CD4-positive, alpha-beta T cell treated with Interleukin-17A for 1 hour (primary cell): ENCODE measurements around the gene YEATS2.
A peak's percentile ranks its signal among the peaks of the same experiment; 100 is the strongest.
"Not testable (repeated sequence)": the region's sequence is repeated elsewhere in the genome, so short reads cannot be mapped to it uniquely, and the experiment has no call there.

Experiments used
- DNase-seq: peaks from one replicate; pipeline ENCODE4 v3.0.0-alpha.2; 2020

Gene YEATS2

DNA sequence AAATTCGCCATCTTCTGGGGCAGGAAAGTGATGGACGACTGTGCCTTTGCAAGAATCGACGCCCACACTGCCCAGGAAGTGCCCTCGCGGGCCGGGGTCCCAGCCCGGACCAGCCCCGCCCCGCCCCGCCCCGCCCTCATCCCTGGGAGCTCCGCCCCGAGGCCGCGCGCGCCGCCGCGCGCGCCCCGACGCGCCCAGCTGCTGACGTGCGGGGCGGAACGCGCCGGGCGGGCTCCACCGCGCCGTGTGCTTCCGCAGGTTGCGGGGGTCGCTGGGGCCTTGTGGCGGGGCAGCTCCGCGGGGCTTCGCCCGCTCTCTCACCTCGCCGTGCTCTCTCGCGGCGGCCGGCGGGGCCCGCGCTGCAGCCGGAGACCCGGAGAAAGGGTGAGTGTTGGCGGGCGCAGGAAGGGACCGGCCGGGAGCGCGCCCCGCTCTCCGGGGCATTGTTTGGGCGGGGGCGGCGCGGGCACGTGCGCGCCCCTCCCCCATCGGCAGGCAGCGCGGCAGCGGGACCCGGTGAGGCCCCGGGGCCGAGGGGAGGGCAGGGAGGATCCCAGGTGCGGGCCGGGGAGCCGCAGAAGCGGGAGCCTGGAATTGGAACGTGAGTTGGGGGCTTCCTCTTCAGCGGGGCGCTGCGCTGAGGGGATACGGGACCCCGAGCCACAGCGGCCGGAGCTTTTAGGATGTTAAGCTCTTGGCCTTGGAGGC lies at the start of gene YEATS2:
Gene YEATS2 (plus strand): TSS at position 188 of the 708 bp plus-strand sequence. CDS start 17,366 bp downstream, outside the sequence.
- peak; percentile 76 for DNase-seq

DNA sequence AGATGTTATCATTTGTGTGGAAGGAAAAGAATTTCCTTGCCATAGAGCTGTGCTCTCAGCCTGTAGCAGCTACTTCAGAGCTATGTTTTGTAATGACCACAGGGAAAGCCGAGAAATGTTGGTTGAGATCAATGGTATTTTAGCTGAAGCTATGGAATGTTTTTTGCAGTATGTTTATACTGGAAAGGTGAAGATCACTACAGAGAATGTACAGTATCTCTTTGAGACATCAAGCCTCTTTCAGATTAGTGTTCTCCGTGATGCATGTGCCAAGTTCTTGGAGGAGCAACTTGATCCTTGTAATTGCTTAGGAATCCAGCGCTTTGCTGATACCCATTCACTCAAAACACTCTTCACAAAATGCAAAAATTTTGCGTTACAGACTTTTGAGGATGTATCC lies 47.0 kb upstream of the YEATS2 start:
- no peak for DNase-seq

DNA sequence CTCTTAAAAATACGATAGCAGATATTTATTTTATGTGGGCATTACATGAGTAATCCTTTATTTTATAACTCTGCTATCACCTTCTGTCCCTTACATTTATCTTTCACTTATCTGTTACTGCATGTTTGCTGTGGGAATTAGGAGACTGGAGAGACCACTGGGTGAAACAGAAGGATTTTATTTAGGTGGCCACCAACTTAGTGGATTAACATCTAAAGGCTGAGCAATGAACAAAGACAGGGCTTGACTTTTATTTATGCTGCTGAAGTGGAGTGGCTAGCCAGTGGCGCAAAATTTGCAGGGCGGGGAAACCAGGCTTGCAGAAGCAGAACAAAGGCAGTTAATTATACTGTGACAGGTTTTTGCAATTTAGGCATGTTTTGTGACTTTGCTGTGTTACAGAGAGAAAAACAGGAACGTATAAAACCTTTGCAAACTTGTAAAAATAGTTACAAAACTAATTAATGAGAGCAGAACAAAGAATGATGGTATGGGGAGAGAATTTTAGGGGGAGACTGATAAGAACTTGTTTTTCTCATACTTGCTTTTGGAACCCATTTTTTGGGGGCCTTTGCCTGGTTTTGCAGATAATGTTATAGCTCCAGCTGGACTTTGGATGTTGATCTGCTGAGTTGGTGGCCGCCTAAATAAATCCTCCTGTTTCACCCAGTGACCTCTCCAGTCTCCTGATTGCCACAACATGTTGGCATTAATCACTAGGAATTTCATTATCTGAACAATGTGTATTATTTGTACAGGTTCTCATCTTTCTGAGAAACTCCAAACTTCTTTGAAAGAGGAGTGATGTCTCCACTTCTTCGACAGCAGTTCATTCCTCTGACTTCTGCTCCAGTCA lies 44.2 kb upstream of the YEATS2 start:
- peak; percentile 38 for DNase-seq

DNA sequence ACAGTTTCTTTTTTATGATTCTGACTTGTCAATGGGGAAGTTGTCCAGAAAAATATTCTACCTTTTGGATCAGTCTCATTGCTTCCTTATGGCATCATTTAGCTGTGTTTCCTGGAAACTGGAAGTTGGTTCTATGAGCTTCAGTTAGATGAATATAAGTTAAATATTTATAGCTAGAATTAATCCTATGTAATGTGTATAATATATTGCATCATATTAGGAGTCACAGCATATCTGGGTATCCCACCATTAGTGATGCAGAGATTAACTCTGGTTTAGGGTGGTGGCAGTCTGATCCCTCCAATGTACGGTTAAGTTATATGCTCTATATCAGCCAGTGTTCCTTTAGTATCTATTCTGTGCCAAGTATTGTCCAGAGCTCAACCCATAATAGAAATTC lies 42.9 kb upstream of the YEATS2 start:
- no peak for DNase-seq

DNA sequence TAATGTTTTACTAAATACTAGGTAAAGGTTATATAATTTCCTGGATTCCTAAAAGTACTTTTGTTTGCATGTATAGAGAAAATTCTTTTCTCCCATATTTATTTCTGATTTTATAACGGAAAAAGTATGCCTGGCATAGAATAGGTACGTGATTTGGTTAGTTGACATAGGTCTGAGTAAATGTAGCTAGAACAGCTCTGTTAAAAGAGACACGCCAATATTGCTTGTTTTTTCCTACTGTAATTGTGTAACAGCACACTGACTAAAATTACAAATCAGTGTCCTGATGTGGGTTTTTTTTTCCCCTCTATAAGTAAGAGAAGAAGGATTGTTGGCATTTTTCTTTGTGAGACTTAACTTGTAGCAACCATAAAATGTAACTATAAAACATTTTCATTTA lies 35.5 kb upstream of the YEATS2 start:
- no peak for DNase-seq

DNA sequence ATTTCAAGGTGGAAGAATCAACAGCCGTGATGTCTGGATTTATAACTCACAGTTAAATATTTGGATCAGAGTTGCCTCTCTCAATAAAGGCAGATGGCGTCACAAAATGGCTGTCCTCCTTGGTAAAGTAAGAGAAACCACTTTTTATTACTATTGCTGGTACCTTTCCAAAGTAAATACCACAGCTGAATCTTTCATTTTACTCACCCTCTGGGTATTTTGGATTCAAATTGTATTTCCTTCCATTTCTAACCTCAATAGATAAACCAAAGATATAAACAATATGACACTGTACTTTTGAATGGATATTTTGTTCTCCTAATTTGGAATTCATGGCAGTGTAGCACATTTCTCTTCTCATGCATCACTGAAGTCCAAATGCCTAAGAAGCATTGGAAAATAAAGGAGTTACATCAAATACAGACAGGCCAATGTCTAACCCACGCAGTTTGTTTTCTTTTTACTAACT lies 32.6 kb upstream of the YEATS2 start:
- DNase-seq: no peak

DNA sequence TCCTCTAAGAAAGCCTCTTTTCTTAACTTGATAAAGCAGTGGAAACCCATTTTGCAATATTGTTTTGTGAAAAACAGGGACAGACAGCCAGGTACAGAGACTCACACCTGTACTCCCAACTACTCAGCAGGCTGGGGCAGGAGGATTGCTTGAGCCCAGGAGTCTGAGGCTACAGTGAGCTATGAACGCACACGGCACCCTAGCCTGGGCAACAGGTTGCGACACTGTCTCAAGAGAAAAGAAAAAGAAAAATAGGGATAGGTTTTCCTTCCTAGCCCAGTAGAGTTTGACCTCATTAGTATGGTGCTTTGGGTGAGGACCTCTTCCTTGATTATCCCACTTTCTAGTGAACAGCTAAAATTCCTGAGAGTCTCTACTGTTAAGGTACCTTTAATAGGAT lies 17.5 kb upstream of the YEATS2 start:
- no peak for DNase-seq

DNA sequence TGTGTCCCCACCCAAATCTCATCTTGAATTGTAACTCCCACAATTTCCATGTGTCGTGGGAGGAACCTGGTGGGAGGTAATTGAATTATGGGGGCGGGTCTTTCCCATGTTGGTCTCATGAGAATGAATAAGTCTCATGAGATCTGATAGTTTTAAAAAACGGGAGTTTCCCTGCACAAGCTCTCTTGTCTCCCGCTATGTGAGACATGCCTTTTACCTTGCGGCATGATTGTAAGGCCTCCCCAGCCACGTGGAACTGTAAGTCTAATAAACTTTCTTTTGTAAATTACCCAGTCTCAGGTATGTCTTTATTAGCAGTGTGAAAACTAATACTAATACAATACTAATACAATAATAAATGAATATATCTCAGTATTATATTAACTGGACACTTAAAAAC lies 9.9 kb upstream of the YEATS2 start:
- DNase-seq: no peak

DNA sequence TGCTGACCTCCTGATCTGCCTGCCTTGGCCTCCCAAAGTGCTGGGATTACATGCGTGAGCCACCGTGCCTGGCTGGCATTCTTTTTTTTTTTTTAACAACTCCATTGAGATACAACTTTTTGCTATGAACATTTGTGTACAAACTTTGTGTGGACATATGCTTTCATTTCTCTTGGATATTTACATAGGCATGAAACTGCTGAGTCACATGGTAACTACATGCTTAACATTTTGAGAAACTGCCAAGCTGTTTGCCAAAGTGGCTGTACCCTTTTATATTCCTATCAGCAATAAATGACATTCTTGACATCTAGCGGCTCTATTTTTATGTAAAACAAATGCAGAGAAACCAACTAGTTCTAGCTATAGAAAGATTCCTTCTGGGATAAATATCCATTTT lies 8.7 kb upstream of the YEATS2 start:
- no peak for DNase-seq

DNA sequence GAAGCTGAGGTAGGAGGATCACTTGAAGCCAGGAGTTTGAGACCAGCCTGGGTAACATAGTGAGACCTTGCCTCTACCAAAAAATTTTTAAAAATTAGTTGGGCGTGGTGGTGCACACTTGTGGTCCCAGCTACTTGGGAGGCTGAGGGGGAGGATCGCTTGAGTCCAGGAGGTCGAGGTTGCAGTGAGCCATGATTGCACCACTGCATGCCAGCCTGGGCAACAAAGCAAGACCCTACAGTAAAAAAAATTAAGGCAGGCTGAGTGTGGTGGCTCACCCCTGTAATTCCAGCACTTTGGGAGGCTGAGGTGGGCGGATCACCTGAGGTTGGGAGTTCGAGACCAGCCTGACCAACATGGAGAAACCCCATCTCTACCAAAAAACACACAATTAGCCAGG lies 8.0 kb upstream of the YEATS2 start:
- DNase-seq: not testable (repeated sequence)

DNA sequence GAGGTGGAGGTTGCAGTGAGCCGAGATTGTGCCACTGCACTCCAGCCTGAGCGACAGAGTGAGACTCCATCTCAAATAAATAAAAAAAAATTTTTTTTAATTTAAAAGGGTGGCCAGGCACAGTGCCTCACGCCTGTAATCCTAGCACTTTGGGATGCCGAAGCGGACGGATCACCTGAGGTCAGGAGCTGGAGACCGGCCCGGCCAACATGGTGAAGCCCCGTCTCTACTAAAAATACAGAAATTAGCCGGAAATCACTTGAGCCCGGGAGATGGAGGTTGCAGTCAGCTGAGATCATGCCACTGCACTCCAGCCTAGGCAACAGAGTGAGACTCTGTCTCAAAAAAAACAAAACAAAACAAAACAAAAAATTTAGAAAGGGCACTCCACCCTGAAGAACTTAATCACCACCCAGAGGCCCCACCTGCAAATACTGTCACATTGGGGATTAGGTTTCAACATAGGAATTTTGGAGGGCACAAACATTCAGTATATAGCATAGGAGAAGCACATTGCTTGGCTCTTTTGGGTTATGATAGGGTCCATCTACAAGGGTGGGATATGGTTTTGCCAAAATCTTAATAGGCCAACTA lies 7.1 kb upstream of the YEATS2 start:
- DNase-seq: no peak

DNA sequence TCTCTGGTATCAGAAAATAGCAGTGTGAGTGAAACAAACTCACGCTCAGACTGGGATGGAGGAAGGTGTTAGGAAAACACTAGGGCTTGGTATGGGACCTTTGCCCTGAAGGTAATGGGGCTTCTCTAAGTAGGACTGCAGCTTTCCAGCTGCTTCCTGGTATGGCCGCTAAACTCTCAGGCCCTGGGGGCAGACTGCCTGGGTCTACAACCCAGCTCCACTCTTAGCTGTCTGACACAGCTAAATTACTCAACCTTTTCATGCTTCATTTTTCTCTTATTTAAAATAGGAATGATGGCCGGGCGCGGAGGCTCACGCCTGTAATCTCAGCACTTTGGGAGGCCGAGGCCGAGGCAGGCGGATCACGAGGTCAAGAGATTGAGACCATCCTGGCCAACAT lies 5.2 kb upstream of the YEATS2 start:
- no peak for DNase-seq

DNA sequence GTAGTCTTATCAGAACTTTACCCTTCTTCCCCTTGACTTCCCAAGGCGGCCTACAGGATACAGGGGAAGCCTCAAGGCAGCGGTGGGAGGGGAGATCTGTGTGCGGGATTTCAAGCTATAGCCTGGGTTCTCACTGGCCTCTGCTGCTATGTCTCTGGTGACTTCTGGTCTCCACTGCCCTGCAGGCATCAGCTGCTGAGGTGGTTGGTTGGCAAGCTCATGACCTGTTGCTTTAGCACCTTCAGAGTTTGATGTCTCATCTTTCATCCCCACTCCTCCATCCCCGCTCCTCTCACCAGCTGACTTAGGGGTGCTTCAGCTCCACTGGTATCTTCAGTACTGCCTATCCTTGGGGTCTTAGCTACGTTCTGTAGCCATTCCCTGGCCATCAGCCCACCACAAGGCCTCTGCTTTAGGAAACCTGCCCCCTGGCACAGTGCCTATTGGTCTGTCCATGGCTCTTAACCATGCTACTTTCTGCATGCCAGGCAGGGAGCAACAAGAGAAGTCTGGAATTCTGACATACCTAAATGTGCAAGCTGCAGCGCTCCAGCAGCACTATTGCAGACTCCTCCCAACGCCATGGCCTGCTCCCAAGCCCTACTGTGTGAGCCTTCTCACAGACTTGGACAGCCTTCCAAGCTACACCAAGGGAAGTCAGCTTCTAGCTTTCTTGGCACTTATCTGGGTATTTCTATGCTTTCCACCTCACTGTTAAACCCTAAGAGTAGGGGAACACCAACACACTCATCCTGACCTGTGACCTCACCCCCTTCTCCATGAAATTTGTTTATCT lies 1.8 kb upstream of the YEATS2 start:
- no peak for DNase-seq

DNA sequence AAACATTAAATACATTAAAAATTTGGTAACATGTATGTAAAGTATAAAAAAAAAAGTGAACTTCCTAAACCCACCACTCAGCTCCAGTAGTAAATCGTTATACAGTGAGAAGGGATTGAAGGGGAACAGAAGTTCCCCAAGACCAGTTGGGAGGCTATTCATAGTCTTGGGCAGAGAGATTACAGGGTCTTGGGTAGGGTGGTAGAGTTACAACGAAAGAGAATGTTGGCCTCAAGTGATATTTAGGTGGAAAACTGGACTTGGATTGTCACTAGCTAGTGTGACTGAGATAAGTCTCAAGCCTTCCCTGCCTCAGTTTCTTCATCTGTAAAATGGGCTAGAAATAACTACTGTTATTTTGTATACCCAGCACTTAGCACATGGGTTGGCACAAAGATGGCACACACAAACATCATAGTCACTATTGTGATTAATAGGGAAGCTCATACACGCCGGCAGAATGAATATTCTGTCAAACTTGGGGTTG lies 431 bp upstream of the YEATS2 start:
- DNase-seq: no peak

DNA sequence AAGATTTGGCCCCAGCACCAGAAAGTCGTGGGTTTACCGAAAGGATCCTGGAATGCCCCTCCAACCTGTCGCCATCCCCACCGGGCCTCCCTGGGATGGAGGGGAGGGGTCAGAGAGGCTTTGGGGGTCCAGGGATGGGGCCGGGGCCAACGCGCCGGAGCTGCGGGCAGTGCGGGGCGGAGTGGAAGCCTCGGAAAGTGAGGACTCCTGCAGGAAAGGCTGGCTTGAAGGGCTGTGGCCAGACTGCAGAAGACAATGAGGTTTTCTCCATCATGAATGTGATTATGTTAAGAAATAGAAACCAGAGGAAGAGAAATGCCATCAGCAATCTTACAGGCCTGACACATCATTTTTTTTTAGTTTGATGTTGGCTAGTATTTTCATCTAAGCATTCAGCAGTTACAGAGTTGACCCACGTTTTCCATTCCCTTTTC lies 738 bp downstream of the YEATS2 start:
- DNase-seq: peak; percentile 28

DNA sequence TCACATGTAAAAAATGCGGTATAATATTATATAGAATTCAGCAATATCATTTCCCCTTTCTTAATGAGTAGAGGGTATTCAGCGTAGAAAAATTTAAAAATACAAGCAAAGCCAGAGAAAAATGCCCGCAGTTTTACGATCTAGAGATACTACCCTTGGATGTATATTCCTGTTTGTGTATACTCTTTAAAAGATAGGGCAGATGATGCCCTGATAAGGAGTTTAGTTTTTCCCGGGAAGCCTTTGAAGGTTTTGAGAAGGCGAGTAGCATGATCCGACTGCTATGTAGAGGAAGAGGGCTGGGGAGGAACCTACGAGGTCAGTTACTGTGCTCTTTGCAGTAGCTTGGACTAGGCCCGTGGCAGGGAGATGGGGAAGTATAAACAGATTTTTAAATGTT lies 1.2 kb downstream of the YEATS2 start:
- peak; percentile 12 for DNase-seq

DNA sequence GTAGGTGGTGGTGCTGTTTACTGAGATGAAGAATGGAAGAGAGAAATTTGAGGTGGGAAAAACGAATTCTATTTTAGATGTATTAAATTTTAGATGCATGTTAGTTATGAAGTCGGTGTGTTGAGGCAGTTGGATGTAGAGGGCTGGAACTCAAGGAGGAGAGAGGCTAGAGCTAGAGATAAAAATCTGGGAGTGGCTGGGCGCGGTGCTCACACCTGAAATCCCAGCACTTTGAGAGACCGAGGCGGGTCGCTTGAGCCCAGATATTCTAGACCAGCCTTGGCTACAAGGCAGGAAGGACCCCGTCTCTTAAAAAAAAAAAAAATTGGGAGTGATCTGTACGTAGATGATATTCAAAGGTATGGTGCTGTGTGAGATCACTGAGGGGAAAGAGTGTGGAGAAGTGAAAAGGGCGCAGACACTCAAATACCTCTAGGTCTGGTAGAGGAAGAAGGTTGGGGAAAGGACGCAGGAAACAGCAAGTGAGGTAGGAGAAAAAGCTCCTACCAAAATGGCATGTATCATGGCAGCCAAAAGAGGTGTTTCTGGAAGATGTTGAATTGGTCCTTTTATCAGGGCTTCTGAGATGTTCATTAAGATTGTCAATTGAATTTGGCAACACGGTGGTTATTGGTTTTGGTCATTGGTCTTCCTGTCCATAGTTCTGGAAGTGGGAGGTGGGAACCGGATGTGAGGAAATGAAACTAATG lies 1.8 kb downstream of the YEATS2 start:
- DNase-seq: peak; percentile 16

DNA sequence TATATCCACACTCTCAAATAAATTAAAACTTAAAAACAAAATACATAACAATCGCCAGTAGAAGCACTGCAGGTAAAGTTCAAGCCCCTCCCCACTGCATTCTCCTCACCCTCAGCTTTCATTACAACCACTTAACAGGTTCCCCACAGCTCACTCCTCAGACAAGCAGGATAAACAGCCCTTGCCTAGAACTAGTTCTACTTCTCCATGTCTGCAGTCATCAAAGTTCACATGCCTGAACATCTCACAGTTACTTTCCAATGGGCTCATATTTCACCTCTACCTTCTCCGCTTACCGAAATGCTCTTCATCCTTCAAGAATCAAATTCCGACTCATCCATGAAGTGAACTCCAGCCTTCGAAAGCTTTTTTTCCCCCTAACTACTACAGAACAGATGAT lies 4.1 kb downstream of the YEATS2 start:
- no peak for DNase-seq

DNA sequence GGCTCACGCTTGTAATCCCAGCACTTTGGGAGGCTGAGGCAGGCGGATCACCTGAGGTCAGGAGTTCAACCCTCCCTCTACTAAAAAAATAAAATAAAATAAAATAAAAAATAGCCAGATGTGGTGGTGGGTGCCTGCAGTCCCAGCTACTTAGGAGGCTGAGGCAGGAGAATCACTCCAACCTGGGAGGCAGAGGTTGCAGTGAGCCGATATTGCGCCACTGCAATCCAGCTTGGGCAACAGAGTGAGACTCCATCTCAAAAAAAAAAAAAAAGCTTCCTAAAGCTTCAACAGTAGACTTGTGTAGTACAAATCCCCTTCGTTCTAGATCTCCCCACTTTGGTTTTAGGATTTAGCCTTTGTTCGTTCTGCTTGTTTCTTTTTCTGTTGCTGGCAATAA lies 6.3 kb downstream of the YEATS2 start:
- DNase-seq: not testable (repeated sequence)

DNA sequence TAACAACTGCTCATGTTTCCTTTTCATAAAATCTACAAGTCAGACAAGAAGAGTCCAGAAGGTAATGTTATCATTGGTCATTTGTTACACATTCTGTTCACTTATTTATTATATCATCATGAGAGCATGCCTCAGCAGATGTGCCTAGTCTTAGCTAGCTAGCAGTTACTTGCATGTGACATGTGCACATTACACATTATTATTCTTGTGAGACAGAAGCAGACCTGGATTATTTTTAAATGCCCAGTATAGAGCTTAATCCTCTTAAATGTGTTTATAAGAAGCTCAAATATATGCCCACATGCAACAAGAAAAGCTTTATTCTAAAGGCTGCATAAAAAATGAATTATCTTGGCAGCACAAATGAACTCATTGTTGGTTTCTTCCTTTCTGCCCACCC lies 12.6 kb downstream of the YEATS2 start:
- DNase-seq: no peak

DNA sequence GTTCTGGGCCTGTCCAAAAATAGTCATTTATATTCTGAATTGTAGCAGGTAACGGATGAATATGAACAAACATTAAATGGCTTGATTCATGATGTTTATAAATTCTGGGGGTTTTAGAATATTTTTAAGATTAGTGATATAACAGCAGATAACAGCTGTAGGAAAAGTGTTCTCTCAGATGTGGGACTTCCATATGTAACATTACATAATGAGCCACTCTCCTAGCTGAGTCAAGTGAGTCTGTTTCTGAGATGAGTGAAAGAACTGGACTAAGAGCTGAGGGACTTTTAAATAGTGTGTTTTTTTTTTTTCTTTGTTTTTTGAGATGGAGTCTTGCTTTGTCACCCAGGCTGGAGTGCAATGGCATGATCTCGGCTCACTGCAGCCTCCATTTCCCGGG lies 13.9 kb downstream of the YEATS2 start:
- no peak for DNase-seq

DNA sequence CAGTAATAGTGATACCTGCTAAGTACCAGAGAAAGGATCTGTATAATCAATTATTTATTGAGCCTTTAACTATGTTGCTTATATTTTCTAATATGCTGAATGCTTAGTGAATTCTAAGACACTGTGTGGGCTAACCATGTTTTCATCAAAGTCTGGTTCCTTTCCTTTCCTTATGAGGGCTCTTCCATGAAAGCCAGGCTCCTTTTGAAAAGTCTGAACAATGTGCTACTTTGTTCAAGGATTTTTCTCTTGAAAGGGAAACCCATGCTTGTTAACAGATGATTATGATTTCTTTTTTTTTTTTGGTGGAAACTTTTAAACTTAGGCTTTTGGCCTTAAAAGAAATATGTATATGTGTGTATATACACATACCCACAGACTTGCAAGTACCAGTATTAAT lies 17.0 kb downstream of the YEATS2 start:
- DNase-seq: no peak
